A549 (cell line): ENCODE data around the gene ZNF438. TPM values are rescaled to one million over a fixed set of nuclear protein-coding genes. Genes with fewer than 3 reads are reported as not detected.

Experiments
- ATAC-seq, 2 experiments: fragments of 200-7000 bp in 1 of 2; fragments of >200 bp in 1 of 2; cut with Nextera tagmentation in 1 of 2; cut with Tn5 transposase in 1 of 2; 3 replicates each; pipeline versions ENCODE4 v1.8.0 to v1.9.1; 2018 to 2020; ENCODE audit warnings: mild to moderate bottlenecking in 1 of 2, moderate library complexity in 1 of 2
- CTCF ChIA-PET: fragments of 300-600 bp; sonication (Branson Sonifier 250); formaldehyde crosslinking; extraction: SDS; loops from one replicate; lab custom pipeline; 2021; ENCODE audit warnings: antibody characterized with exemption, inconsistent platforms; lab: Yijun Ruan, JAX
- POLR2A ChIA-PET: fragments of 350-600 bp; formaldehyde crosslinking; extraction: SDS; loops from one replicate; lab custom pipeline; 2021; ENCODE audit warnings: antibody characterized with exemption, inconsistent platforms; lab: Yijun Ruan, JAX
- DNase-seq, 2 experiments: peaks; one replicate each; pipeline versions ENCODE4 v3.0.0 to v3.0.0-alpha.2; 2011 to 2016; ENCODE audit warnings: low read depth in 1 of 2, low spot score in 1 of 2
- FAIRE-seq: peaks from 2 replicates; lab custom pipeline; 2011; peaks lifted over from hg19 to GRCh38; lab: Jason Lieb, UNC
- H3K27ac ChIP-seq, 2 experiments: fragments of >200 bp; sonication (Bioruptor Twin); formaldehyde crosslinking; 3 replicates each; pipeline ENCODE4 v1.5.1; 2016 to 2017
- H3K4me1 ChIP-seq: fragments of >200 bp; sonication (Bioruptor Twin); formaldehyde crosslinking; 3 replicates; pipeline ENCODE4 v1.6.1; 2016
- H3K4me2 ChIP-seq: fragments of >200 bp; sonication (Bioruptor Twin); formaldehyde crosslinking; 3 replicates; pipeline ENCODE4 v1.6.1; 2016
- H3K4me3 ChIP-seq: fragments of >200 bp; sonication (Bioruptor Twin); formaldehyde crosslinking; 3 replicates; pipeline ENCODE4 v1.5.1; 2016
- H3K9me3 ChIP-seq: fragments of >200 bp; sonication (Bioruptor Twin); formaldehyde crosslinking; 3 replicates; pipeline ENCODE4 v1.6.1; 2016
- CBX2 ChIP-seq: fragments of 200-600 bp; sonication (generic); IDR thresholded peaks from 2 replicates; pipeline ENCODE4 v1.6.1; 2016; ENCODE audit warnings: low read depth, mild to moderate bottlenecking, borderline replicate concordance
- CBX8 ChIP-seq: fragments of 200-600 bp; sonication (generic); IDR thresholded peaks from 2 replicates; pipeline ENCODE4 v1.6.1; 2016
- CHD2 ChIP-seq: fragments of 150-350 bp; IDR thresholded peaks from 2 replicates; pipeline ENCODE4 v1.6.1; 2014; ENCODE audit warnings: low read length; ENCODE audit not compliant: partially characterized antibody
- EHMT2 ChIP-seq: fragments of 200-600 bp; sonication (generic); IDR thresholded peaks from 2 replicates; pipeline ENCODE4 v1.6.1; 2016; ENCODE audit warnings: antibody characterized with exemption, low read depth, mild to moderate bottlenecking, moderate library complexity
- FOSL2 ChIP-seq, 2 experiments: fragments of 450-650 bp in 1 of 2; fragments of >200 bp in 1 of 2; sonication (Bioruptor Twin) in 1 of 2; formaldehyde crosslinking; IDR thresholded peaks; 2 replicates each; pipeline versions ENCODE4 v1.5.0 to v1.6.1; 2016 to 2020; ENCODE audit warnings: mild to moderate bottlenecking in 1 of 2, moderate library complexity in 1 of 2
- FOXS1 ChIP-seq: fragments of 250-450 bp; sonication (Bioruptor Pico); IDR thresholded peaks from 2 replicates; pipeline ENCODE4 v1.5.0; 2020; ENCODE audit warnings: mild to moderate bottlenecking, moderate library complexity
- HDAC2 ChIP-seq: fragments of 200-600 bp; sonication (generic); IDR thresholded peaks from 2 replicates; pipeline ENCODE4 v1.6.1; 2016
- HOXB5 ChIP-seq: fragments of 250-450 bp; sonication (Bioruptor Pico); IDR thresholded peaks from 2 replicates; pipeline ENCODE4 v1.5.0; 2020; ENCODE audit warnings: mild to moderate bottlenecking, moderate library complexity
- JUN ChIP-seq, 2 experiments: fragments of >200 bp; sonication (Bioruptor Twin); formaldehyde crosslinking; IDR thresholded peaks; 2 replicates in 1 of 2; 3 replicates in 1 of 2; pipeline ENCODE4 v1.6.1; 2016 to 2017
- RFX5 ChIP-seq: fragments of 450-650 bp; IDR thresholded peaks from 2 replicates; pipeline ENCODE4 v1.7.1; 2014; ENCODE audit warnings: antibody characterized with exemption, mild to moderate bottlenecking, moderate library complexity
- SMC3 ChIP-seq: fragments of >200 bp; sonication (Bioruptor Twin); formaldehyde crosslinking; IDR thresholded peaks from 3 replicates; pipeline ENCODE4 v1.6.1; 2018; ENCODE audit warnings: inconsistent platforms
- TFCP2L1 ChIP-seq: fragments of 250-450 bp; sonication (Bioruptor Pico); IDR thresholded peaks from 2 replicates; pipeline ENCODE4 v1.5.0; 2021; ENCODE audit warnings: mild to moderate bottlenecking
- ZSCAN20 ChIP-seq: fragments of 250-450 bp; sonication (Bioruptor Pico); IDR thresholded peaks from 2 replicates; pipeline ENCODE4 v1.8.0; 2022; ENCODE audit warnings: mild to moderate bottlenecking, moderate library complexity
- WGBS: methylation state at CpG from one replicate; pipeline ENCODE4 v1.1.6; 2017; ENCODE audit errors: missing lambda C conversion rate; 5-methylcytosine and 5-hydroxymethylcytosine counted together
- polyA plus RNA-seq, 4 experiments: library from polyadenylated mRNA; depleted of rRNA in 3 of 4; stranded (reverse); fragments of >200 nt; fragmentation: RNase III in 1 of 4; extraction: RNeasy Plus Mini Kit Qiagen cat#74134 plus additional on column Dnase treatment in 1 of 4; gene quantifications; 2 replicates in 3 of 4; 3 replicates in 1 of 4; pipeline ENCODE4 v1.2.3, GENCODE V29; 2011 to 2017
- TF ChIP-seq, protein P1 (sequence below): fragments of 150-350 bp; IDR thresholded peaks from 2 replicates; pipeline ENCODE4 v1.6.1; 2014; ENCODE audit warnings: low read depth, mild to moderate bottlenecking, low read length
- TF ChIP-seq, protein P2 (sequence below): fragments of >200 bp; sonication (Bioruptor Twin); formaldehyde crosslinking; IDR thresholded peaks from 3 replicates; pipeline ENCODE4 v1.6.1; 2016
- TF ChIP-seq, protein P3 (sequence below): fragments of 250-450 bp; sonication (Bioruptor Pico); IDR thresholded peaks from 2 replicates; pipeline ENCODE4 v1.5.0; 2020; ENCODE audit warnings: low read depth, mild to moderate bottlenecking, moderate library complexity
- TF ChIP-seq, protein P4 (sequence below): IDR thresholded peaks from 2 replicates; pipeline ENCODE4 v1.6.1; 2012

The ZNF438 gene
- polyA plus RNA-seq, 2 of the 4 experiments (the other 2 are of a cell fraction), result 2.2 to 4.5 TPM

DNA sequence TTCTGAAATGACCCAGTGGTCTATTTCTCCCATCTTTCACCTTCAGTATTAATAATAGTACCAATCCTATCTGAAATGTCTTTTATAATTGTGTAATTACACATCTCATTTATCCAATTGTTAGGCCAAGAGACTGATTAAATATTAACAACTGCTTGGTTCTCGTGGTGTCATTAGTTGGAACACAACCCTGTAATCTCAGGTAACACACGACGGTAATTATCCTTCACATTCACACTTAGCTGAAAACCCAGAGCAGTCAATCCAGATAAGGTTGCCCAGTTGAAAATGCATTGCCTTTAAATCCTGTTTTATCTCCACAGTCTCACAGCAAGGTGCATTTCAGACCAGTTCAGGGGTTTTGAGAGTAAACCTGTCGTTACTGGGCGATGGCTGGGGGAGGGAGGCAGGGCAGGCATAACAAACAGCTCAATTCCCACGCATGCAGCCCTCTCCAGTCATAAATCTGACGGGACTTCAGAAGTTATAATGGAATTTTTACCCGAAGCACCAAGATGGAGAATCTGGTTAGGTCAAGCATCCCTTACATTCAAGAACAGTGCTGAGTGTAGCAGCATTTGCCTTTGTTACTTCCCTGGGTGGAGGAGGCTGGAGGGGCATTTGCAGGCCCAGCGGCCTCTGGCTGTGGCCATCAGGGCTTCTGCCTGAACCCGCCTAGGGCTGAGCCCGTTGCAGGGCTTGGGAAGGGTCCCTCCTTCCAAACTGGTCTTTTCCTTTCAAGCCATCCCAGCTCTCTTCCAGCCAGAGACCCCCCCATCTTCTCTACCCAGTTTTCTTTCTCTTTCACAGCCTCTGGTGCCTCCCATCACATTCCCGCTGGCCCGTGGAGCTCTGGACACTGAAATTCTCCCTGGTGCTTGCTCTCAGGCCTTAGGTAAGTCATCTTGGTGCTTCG lies 201.1 kb downstream of the ZNF438 start (continued):
- no peak for TF ChIP-seq JUN (IDR thresholded peaks at IDR 0.05)
- TF ChIP-seq TFCP2L1 (CRISPR knock-in tag), result no peak
- TF ChIP-seq CHD2, result no peak
- no peak for TF ChIP-seq CBX8
- no peak for TF ChIP-seq CBX2
- TF ChIP-seq SMC3, result no peak

DNA sequence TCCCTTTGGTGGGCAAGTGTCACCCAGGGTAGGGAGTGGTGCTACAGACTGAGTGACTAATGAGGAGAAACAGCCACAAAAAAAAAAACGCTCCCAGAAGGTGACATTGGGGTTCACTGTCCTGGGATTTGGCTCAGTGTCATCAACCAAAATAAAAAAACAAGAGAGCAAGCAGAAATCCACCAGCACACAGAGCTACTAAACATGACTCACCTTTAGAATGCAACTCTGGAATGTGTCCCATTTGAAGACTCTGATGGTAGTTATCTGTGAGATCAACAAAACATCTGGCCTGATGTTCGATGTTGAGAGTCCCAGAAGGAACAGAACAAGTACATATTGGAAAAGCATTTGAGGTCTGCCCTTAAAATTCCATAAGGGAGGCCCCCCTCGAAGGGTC lies 201.8 kb downstream of the ZNF438 start:
- CTCF ChIA-PET, result no interaction called here
- WGBS, result 17% methylated on average over 3 of the region's 3 CpGs
- POLR2A ChIA-PET, result no interaction called here

DNA sequence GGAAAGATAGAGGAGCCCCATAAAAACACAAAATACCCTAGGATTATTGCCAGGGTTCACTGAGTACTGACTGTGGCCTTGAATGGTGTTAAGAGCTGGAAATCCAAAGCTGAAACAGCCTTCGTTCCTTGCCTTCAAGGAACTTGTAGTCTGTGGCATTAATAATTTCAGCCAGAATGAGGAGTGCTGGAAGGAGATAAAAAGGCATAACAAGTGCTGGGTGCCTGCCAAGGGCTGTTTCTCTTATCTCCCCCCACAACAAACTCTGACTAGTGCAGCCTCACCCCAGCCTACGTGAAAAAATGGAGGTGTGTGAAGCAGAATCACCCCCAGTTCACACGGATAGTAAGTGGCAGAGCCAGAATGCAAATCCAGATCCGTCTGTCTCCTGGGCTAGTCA lies 203.0 kb downstream of the ZNF438 start:
- Histone ChIP-seq H3K4me3 (no peak overlapping the region), H3K27ac (no peak overlapping the region), H3K9me3 (no peaks in the 10 kb centered on the region), H3K4me2 (no peak overlapping the region), H3K4me1 (no peaks in the 10 kb centered on the region)
- TF ChIP-seq, protein P1, sequence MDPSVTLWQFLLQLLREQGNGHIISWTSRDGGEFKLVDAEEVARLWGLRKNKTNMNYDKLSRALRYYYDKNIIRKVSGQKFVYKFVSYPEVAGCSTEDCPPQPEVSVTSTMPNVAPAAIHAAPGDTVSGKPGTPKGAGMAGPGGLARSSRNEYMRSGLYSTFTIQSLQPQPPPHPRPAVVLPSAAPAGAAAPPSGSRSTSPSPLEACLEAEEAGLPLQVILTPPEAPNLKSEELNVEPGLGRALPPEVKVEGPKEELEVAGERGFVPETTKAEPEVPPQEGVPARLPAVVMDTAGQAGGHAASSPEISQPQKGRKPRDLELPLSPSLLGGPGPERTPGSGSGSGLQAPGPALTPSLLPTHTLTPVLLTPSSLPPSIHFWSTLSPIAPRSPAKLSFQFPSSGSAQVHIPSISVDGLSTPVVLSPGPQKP, result no peak
- TF ChIP-seq RFX5, result no peak
- no peak for TF ChIP-seq HOXB5 (CRISPR knock-in tag)
- no peak for TF ChIP-seq EHMT2
- TF ChIP-seq ZSCAN20, result no peak
- ChIA-PET POLR2A (no interaction called here), CTCF (no interaction called here)
- FAIRE-seq, result no peak
- DNase-seq, result no peak
- WGBS, result 49% methylated on average over 4 of the region's 4 CpGs
- no peak for ATAC-seq

More for the DNA sequence above, 201.8 kb downstream of the ZNF438 start:
- DNase-seq (no peak), ATAC-seq (no peak), FAIRE-seq (no peak)
- TF ChIP-seq, protein P2, sequence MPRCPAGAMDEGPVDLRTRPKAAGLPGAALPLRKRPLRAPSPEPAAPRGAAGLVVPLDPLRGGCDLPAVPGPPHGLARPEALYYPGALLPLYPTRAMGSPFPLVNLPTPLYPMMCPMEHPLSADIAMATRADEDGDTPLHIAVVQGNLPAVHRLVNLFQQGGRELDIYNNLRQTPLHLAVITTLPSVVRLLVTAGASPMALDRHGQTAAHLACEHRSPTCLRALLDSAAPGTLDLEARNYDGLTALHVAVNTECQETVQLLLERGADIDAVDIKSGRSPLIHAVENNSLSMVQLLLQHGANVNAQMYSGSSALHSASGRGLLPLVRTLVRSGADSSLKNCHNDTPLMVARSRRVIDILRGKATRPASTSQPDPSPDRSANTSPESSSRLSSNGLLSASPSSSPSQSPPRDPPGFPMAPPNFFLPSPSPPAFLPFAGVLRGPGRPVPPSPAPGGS, result no peak
- TF ChIP-seq FOXS1 (CRISPR knock-in tag) (no peak), FOSL2 (IDR thresholded peaks at IDR 0.05) (no peak), FOSL2 (CRISPR knock-in tag; IDR thresholded peaks at IDR 0.05) (peak; percentile 17; the same call in 1 of the 2 replicates)
- H3K4me1 ChIP-seq, result no peaks in the 10 kb centered on the region
- H3K27ac ChIP-seq, result no peak overlapping the region
- H3K4me3 ChIP-seq, result no peak overlapping the region
- no peaks in the 10 kb centered on the region for H3K9me3 ChIP-seq
- no peak overlapping the region for H3K4me2 ChIP-seq

DNA sequence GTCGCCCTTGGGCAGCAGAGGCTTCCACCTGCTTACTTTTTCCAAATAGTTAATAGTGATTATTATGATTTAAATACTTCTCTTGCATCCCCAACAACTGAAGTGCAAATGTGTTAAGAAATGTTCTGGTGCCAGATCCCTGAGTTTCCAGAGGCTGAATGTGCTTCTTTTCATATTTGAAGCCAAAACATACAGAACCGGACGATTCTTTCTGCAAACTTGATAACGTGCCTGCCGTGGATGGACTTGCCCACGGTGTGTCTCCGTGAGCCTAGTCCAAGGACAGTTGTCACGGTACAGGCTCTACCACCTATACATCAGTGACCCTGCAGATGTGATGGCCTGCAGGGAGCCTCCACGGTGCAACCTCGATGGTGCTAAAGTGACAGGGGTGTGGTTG lies 203.5 kb downstream of the ZNF438 start:
- no peaks in the 10 kb centered on the region for H3K9me3 ChIP-seq

More for the DNA sequence above, 203.5 kb downstream of the ZNF438 start:
- no peak overlapping the region for H3K4me2 ChIP-seq
- POLR2A ChIA-PET, result no interaction called here
- CTCF ChIA-PET, result no interaction called here
- WGBS, result 74% methylated on average over 10 of the region's 10 CpGs
- TF ChIP-seq HDAC2 (no peak), FOXS1 (CRISPR knock-in tag) (no peak)
- TF ChIP-seq, protein P3, sequence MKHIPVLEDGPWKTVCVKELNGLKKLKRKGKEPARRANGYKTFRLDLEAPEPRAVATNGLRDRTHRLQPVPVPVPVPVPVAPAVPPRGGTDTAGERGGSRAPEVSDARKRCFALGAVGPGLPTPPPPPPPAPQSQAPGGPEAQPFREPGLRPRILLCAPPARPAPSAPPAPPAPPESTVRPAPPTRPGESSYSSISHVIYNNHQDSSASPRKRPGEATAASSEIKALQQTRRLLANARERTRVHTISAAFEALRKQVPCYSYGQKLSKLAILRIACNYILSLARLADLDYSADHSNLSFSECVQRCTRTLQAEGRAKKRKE, result no peak
- TF ChIP-seq, protein P4, sequence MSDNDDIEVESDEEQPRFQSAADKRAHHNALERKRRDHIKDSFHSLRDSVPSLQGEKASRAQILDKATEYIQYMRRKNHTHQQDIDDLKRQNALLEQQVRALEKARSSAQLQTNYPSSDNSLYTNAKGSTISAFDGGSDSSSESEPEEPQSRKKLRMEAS, result no peak
- ATAC-seq, result no peak
- no peak for FAIRE-seq
- no peak for DNase-seq
- no peak overlapping the region for H3K4me3 ChIP-seq
- H3K4me1 ChIP-seq, result no peaks in the 10 kb centered on the region
- H3K27ac ChIP-seq, result no peak overlapping the region
